ENCODE measurements around the gene JPT2. TPM values are rescaled to one million over a fixed set of nuclear protein-coding genes. Genes with fewer than 3 reads are reported as not detected.
"Not testable (repeated sequence)": the region's sequence is repeated elsewhere in the genome, so short reads cannot be mapped to it uniquely, and the experiment has no call there.

The JPT2 gene
- total and polyA plus RNA-seq, 11 donors, result 11.0 to 76.1 (median 34.1) TPM

GRCh38 chr16:1713933-1714332, 35.9 kb downstream of the JPT2 start:
- H3K4me1 ChIP-seq, result peaks cover 0 to 45% (median 29%) of the 10 kb centered on the region in 12 donors
- 78 to 90% (median 87%) methylated on average over 14 of the region's 14 CpGs for WGBS, 4 donors
- H3K27ac ChIP-seq, result no peak overlapping the region
- no peaks in the 10 kb centered on the region for H3K27me3 ChIP-seq
- peaks cover 0 to 5% (median 0%) of the 10 kb centered on the region in 9 donors for H3K36me3 ChIP-seq
- intact Hi-C loops (cut with DNase I), result no loop called here
- H3K4me3 ChIP-seq, result no peak overlapping the region
- TF ChIP-seq CTCF (IDR thresholded peaks at IDR 0.05) (no peak), POLR2A (IDR thresholded peaks at IDR 0.05) (no peak)
- no peak for ATAC-seq
- no peak for DNase-seq
- H3K9me3 ChIP-seq, result no peaks in the 10 kb centered on the region

DNA sequence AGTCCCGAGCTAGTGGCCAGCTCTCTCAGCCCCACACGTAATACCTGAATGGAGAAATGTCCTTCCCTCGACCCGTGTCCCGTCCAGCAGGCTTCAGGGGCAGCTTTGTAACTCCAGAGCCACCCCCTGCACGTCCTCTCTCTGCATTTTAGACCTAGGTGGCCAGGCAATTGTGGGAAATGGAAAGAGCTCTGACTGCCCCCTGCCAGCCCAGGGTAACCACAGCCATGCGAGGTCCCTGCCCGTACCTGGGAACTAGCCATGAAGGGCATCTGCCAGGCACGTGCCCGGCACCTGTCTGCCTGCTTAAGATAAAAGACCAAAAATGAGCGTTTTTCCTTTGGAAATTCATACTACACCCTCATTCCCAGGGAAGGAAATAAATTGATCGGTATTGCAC, 37.1 kb downstream of the JPT2 start:
- H3K9me3 ChIP-seq, result no peaks in the 10 kb centered on the region
- TF ChIP-seq CTCF (IDR thresholded peaks at IDR 0.05) (no peak), POLR2A (IDR thresholded peaks at IDR 0.05) (no peak)
- H3K4me1 ChIP-seq, result peaks cover 0 to 39% (median 27%) of the 10 kb centered on the region in 12 donors
- no peak overlapping the region for H3K27ac ChIP-seq
- no peak overlapping the region for H3K4me3 ChIP-seq
- no peaks in the 10 kb centered on the region for H3K27me3 ChIP-seq
- no peak for ATAC-seq
- peaks cover 0 to 5% (median 0%) of the 10 kb centered on the region in 9 donors for H3K36me3 ChIP-seq
- intact Hi-C loops (cut with DNase I), result no loop called here
- WGBS, 4 donors, result 83 to 92% (median 89%) methylated on average over 12 of the region's 12 CpGs
- DNase-seq, result peak in 1 of 5 donors; percentile 0

DNA sequence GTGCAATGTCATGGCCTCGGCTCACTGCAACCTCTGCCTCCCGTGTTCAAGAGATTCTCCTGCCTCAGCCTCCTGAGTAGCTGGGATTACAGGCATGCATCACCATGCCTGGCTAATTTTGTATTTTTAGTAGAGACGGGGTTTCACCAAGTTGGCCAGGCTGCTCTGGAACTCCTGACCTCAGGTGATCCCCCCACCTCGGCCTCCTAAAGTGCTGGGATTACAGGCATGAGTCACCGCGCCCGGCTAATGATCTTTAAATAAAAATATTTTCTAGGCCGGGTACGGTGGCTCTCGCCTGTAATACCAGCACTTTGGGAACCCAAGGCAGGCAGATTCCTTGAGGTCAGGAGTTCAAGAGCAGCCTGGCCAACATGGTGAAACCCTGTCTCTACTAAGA, 40.2 kb downstream of the JPT2 start:
- DNase-seq; H3K4me3 ChIP-seq; H3K27me3 ChIP-seq; H3K27ac ChIP-seq; intact Hi-C loops (cut with DNase I); H3K36me3 ChIP-seq; ATAC-seq; H3K9me3 ChIP-seq: not testable (repeated sequence)
- peaks cover 0 to 54% (median 30%) of the 10 kb centered on the region in 12 donors for H3K4me1 ChIP-seq
- WGBS, 4 donors, result 69 to 84% (median 75%) methylated on average over 10 of the region's 10 CpGs

GRCh38 chr16:1719559-1720229, 41.6 kb downstream of the JPT2 start:
- WGBS, 4 donors, result 90 to 93% (median 91%) methylated on average over 12 of the region's 12 CpGs
- intact Hi-C loops (cut with DNase I); DNase-seq; ATAC-seq; H3K27me3 ChIP-seq; H3K9me3 ChIP-seq; H3K4me3 ChIP-seq: not testable (repeated sequence)
- peaks cover 0 to 59% (median 28%) of the 10 kb centered on the region in 12 donors for H3K4me1 ChIP-seq
- peak overlapping the region in 2 of 12 donors; percentile 38 to 51 for H3K27ac ChIP-seq
- peaks cover 0 to 12% (median 4%) of the 10 kb centered on the region in 9 donors for H3K36me3 ChIP-seq

- H3K36me3 ChIP-seq, result peaks cover 0 to 23% (median 18%) of the 10 kb centered on the region in 9 donors
- peak overlapping the region in 6 of 12 donors; percentile 3 to 80 (median 20) for H3K27ac ChIP-seq
- DNase-seq (no peak), ATAC-seq (no peak)
- H3K9me3 ChIP-seq, result no peaks in the 10 kb centered on the region
- no peak for TF ChIP-seq POLR2A (IDR thresholded peaks at IDR 0.05)
- no peak for TF ChIP-seq CTCF (IDR thresholded peaks at IDR 0.05)
- peaks cover 0 to 59% (median 28%) of the 10 kb centered on the region in 12 donors for H3K4me1 ChIP-seq
- H3K27me3 ChIP-seq, result no peaks in the 10 kb centered on the region
- H3K4me3 ChIP-seq, result no peak overlapping the region
- 96 to 97% (median 96%) methylated on average over 9 of the region's 9 CpGs for WGBS, 4 donors
- intact Hi-C loops (cut with DNase I), result no loop called here
Observed at GRCh38 chr16:1721372-1721771, 43.3 kb downstream of the JPT2 start.

Measured in heart left ventricle (tissue), 16 donors.